OCI-LY3 (cell line): ENCODE results near the gene ANGPTL4.
"Not testable (repeated sequence)": the region's sequence is repeated elsewhere in the genome, so short reads cannot be mapped to it uniquely, and the experiment has no call there.

ENCODE experiments used
- H2AFZ ChIP-seq: fragments of 200-600, 300-600 bp; shearing (Covaris generic); 2 replicates; pipeline ENCODE4 v1.6.0; 2014; ENCODE audit warnings: antibody characterized with exemption, low read depth, low read length
- H3K27ac ChIP-seq: fragments of 200-600, 300-600 bp; sonication (generic); 2 replicates; pipeline ENCODE4 v1.5.1; 2014; ENCODE audit warnings: mild to moderate bottlenecking, low read length, moderate library complexity, mixed read lengths
- H3K27me3 ChIP-seq: fragments of 200-600, 300-600 bp; sonication (generic); 2 replicates; pipeline ENCODE4 v1.6.1; 2014; ENCODE audit warnings: low read depth, low read length, mixed read lengths
- H3K36me3 ChIP-seq: fragments of 200-600, 300-600 bp; sonication (generic); replicated peaks from 2 replicates; pipeline ENCODE3; 2014; ENCODE audit warnings: low read depth, low read length, mixed read lengths
- H3K4me1 ChIP-seq: fragments of 300-600, 200-600 bp; sonication (generic); 2 replicates; pipeline ENCODE4 v1.6.1; 2014; ENCODE audit warnings: low read length, mixed read lengths
- H3K4me2 ChIP-seq: fragments of 200-600, 300-600 bp; sonication (generic); 2 replicates; pipeline ENCODE4 v1.6.1; 2014; ENCODE audit warnings: low read length, mixed read lengths
- H3K4me3 ChIP-seq: fragments of 300-600, 200-600 bp; sonication (generic); 2 replicates; pipeline ENCODE4 v1.5.1; 2014; ENCODE audit warnings: antibody characterized with exemption, mild to moderate bottlenecking, low read length, moderate library complexity
- H3K79me2 ChIP-seq: fragments of 300-600, 200-600 bp; shearing (Covaris generic); 2 replicates; pipeline ENCODE4 v1.6.1; 2014; ENCODE audit warnings: mild to moderate bottlenecking, low read length, mixed read lengths
- H3K9ac ChIP-seq: fragments of 300-600, 200-600 bp; shearing (Covaris generic); 2 replicates; pipeline ENCODE4 v1.6.0; 2014; ENCODE audit warnings: mild to moderate bottlenecking, low read length, moderate library complexity
- H3K9me3 ChIP-seq: fragments of 200-600, 300-600 bp; shearing (Covaris generic); 2 replicates; pipeline ENCODE4 v1.6.1; 2014; ENCODE audit warnings: low read length, mixed read lengths; ENCODE audit not compliant: insufficient read depth
- H4K20me1 ChIP-seq: fragments of 200-600, 300-600 bp; sonication (generic); 2 replicates; pipeline ENCODE4 v1.6.1; 2016; ENCODE audit warnings: low read length, mixed read lengths; ENCODE audit not compliant: insufficient read depth
- CTCF ChIP-seq: fragments of 200-600, 300-600 bp; sonication (generic); IDR thresholded peaks from 2 replicates; pipeline ENCODE4 v1.5.1; 2014; ENCODE audit warnings: antibody characterized with exemption, low read length, low read depth
- EZH2phosphoT487 ChIP-seq: fragments of 200-600 bp; shearing (Covaris generic); IDR thresholded peaks from 2 replicates; pipeline ENCODE4 v1.6.1; 2018; ENCODE audit warnings: antibody characterized with exemption, mixed run types, low read depth

ANGPTL4 gene

GRCh38 chr19:8373867-8374813, 10.2 kb downstream of the ANGPTL4 start:
- H3K4me3 ChIP-seq = no peak overlapping the region
- H3K79me2 ChIP-seq = no peaks in the 10 kb centered on the region
- H3K27me3 ChIP-seq = no peaks in the 10 kb centered on the region
- H2AFZ ChIP-seq = no peak overlapping the region
- no peaks in the 10 kb centered on the region for H3K4me1 ChIP-seq
- no peak overlapping the region for H3K9ac ChIP-seq
- no peaks in the 10 kb centered on the region for H3K36me3 ChIP-seq
- H3K4me2 ChIP-seq = no peak overlapping the region
- no peaks in the 10 kb centered on the region for H4K20me1 ChIP-seq
- no peak overlapping the region for H3K27ac ChIP-seq
- TF ChIP-seq EZH2phosphoT487 (no peak), CTCF (no peak)
- no peaks in the 10 kb centered on the region for H3K9me3 ChIP-seq

GRCh38 chr19:8375766-8376165, 11.8 kb downstream of the ANGPTL4 start:
- H2AFZ ChIP-seq, H4K20me1 ChIP-seq, H3K27ac ChIP-seq: not testable (repeated sequence)

GRCh38 chr19:8376373-8376974, 12.5 kb downstream of the ANGPTL4 start:
- not testable (repeated sequence) for H3K4me1 ChIP-seq, H4K20me1 ChIP-seq, H3K4me3 ChIP-seq, H3K4me2 ChIP-seq, H3K79me2 ChIP-seq, H3K9ac ChIP-seq, H3K27ac ChIP-seq, H3K27me3 ChIP-seq, H3K36me3 ChIP-seq, H3K9me3 ChIP-seq, H2AFZ ChIP-seq

More at GRCh38 chr19:8375766-8376165, 11.8 kb downstream of the ANGPTL4 start:
- not testable (repeated sequence) for H3K4me3 ChIP-seq, H3K9ac ChIP-seq, H3K9me3 ChIP-seq, H3K79me2 ChIP-seq, H3K4me1 ChIP-seq, H3K36me3 ChIP-seq, H3K27me3 ChIP-seq, H3K4me2 ChIP-seq

GRCh38 chr19:8377598-8377997, 13.6 kb downstream of the ANGPTL4 start:
- no peaks in the 10 kb centered on the region for H3K79me2 ChIP-seq
- no peak overlapping the region for H2AFZ ChIP-seq
- no peaks in the 10 kb centered on the region for H3K27me3 ChIP-seq
- H3K9me3 ChIP-seq = no peaks in the 10 kb centered on the region
- no peak overlapping the region for H3K9ac ChIP-seq
- no peaks in the 10 kb centered on the region for H3K4me1 ChIP-seq
- H4K20me1 ChIP-seq = no peaks in the 10 kb centered on the region
- TF ChIP-seq EZH2phosphoT487 = no peak
- TF ChIP-seq CTCF = no peak
- H3K27ac ChIP-seq = no peak overlapping the region
- no peak overlapping the region for H3K4me2 ChIP-seq
- H3K4me3 ChIP-seq = no peak overlapping the region
- no peaks in the 10 kb centered on the region for H3K36me3 ChIP-seq

GRCh38 chr19:8379156-8379891, 15.4 kb downstream of the ANGPTL4 start:
- not testable (repeated sequence) for H3K36me3 ChIP-seq, H3K4me2 ChIP-seq, H3K27me3 ChIP-seq, H3K4me1 ChIP-seq, H3K9ac ChIP-seq, H3K9me3 ChIP-seq, H4K20me1 ChIP-seq, H3K27ac ChIP-seq, H3K79me2 ChIP-seq, H2AFZ ChIP-seq, H3K4me3 ChIP-seq

- H3K4me3 ChIP-seq, H3K27me3 ChIP-seq, H3K9me3 ChIP-seq, H3K4me1 ChIP-seq, H3K79me2 ChIP-seq, H3K27ac ChIP-seq, H3K9ac ChIP-seq, H4K20me1 ChIP-seq, H2AFZ ChIP-seq, H3K4me2 ChIP-seq, H3K36me3 ChIP-seq: not testable (repeated sequence)
Observed at GRCh38 chr19:8384569-8384968, 20.6 kb downstream of the ANGPTL4 start.

GRCh38 chr19:8385103-8385502, 21.1 kb downstream of the ANGPTL4 start:
- not testable (repeated sequence) for H3K4me3 ChIP-seq, H3K36me3 ChIP-seq, H3K4me1 ChIP-seq, H3K9ac ChIP-seq, H3K79me2 ChIP-seq, H4K20me1 ChIP-seq, H2AFZ ChIP-seq, H3K4me2 ChIP-seq, H3K27ac ChIP-seq, H3K27me3 ChIP-seq, H3K9me3 ChIP-seq
